GM12878 (cell line): ENCODE data around the gene TACR1. TPM values are rescaled to one million over a fixed set of nuclear protein-coding genes. Genes with fewer than 3 reads are reported as not detected.

Source experiments
- ATAC-seq: fragments of 200-7000 bp; cut with Tn5 transposase; 3 replicates; pipeline ENCODE4 v1.9.1; 2020; ENCODE audit warnings: mild to moderate bottlenecking, moderate library complexity
- BruUV-seq: library from RNA; stranded (reverse); fragments of 400-500 nt; replicated peaks from 2 replicates; lab custom pipeline; 2021; lab: Mats Ljungman, UMichigan
- CTCF ChIA-PET: fragments of 300-600 bp; sonication (Branson Sonifier 250); formaldehyde crosslinking; extraction: SDS; loops from one replicate; lab custom pipeline; 2021; ENCODE audit warnings: inconsistent platforms; lab: Yijun Ruan, JAX
- POLR2A ChIA-PET: fragments of 350-600 bp; formaldehyde crosslinking; extraction: SDS; loops from one replicate; lab custom pipeline; 2021; ENCODE audit warnings: inconsistent platforms; lab: Charles Lee
- RAD21 ChIA-PET: fragments of 300-600 bp; sonication (Branson Sonifier 250); formaldehyde crosslinking; loops from one replicate; lab custom pipeline; 2023; ENCODE audit warnings: antibody characterized with exemption; ENCODE audit not compliant: unreplicated experiment; lab: Charles Lee
- SMC1A ChIA-PET: fragments of 300-600 bp; sonication (Branson Sonifier 250); formaldehyde crosslinking; loops from one replicate; lab custom pipeline; 2023; ENCODE audit not compliant: unreplicated experiment, uncharacterized antibody; lab: Charles Lee
- DNase-seq: peaks from one replicate; pipeline ENCODE4 v3.0.0-alpha.2; 2011; ENCODE audit warnings: low read depth, low spot score
- FAIRE-seq: peaks from 3 replicates; lab custom pipeline; 2011; peaks lifted over from hg19 to GRCh38; lab: Jason Lieb, UNC
- H2AFZ ChIP-seq: 2 replicates; pipeline ENCODE4 v1.6.0; 2011; ENCODE audit warnings: low read depth, low read length, control low read depth; ENCODE audit not compliant: control insufficient read depth
- H3K27ac ChIP-seq: 2 replicates; pipeline ENCODE4 v1.5.1; 2011; ENCODE audit warnings: control low read depth; ENCODE audit not compliant: control insufficient read depth, insufficient read depth
- H3K27me3 ChIP-seq, 2 experiments: replicated peaks in 1 of 2; 2 replicates each; pipeline versions ENCODE4 v1.6.0 to v1.6.1; 2011; ENCODE audit warnings: low read length in 1 of 2; ENCODE audit not compliant: control insufficient read depth in 2 of 2, insufficient read depth in 2 of 2
- H3K36me3 ChIP-seq, 2 experiments: 2 replicates each; pipeline ENCODE4 v1.5.1; 2011; ENCODE audit warnings: low read length in 1 of 2; ENCODE audit not compliant: control insufficient read depth in 2 of 2, insufficient read depth in 2 of 2
- H3K4me1 ChIP-seq: 2 replicates; pipeline ENCODE4 v1.6.1; 2011; ENCODE audit warnings: mild to moderate bottlenecking, low read length, moderate library complexity, mixed read lengths; ENCODE audit not compliant: control insufficient read depth, insufficient read depth
- H3K4me2 ChIP-seq: 2 replicates; pipeline ENCODE4 v1.6.0; 2011; ENCODE audit warnings: control low read depth; ENCODE audit not compliant: control insufficient read depth, insufficient read depth
- H3K4me3 ChIP-seq: fragments of 200-600 bp; sonication (generic); 2 replicates; pipeline ENCODE4 v1.5.1; 2016
- H3K79me2 ChIP-seq: 2 replicates; pipeline ENCODE4 v1.6.0; 2011; ENCODE audit warnings: low read length; ENCODE audit not compliant: control insufficient read depth, insufficient read depth
- H3K9ac ChIP-seq: 2 replicates; pipeline ENCODE4 v1.8.0; 2011; ENCODE audit warnings: low read length, control low read depth, mixed read lengths; ENCODE audit not compliant: control insufficient read depth, insufficient read depth
- H3K9me3 ChIP-seq: replicated peaks from 3 replicates; pipeline ENCODE4 v1.5.1; 2011; ENCODE audit warnings: mild to moderate bottlenecking, low read length; ENCODE audit not compliant: control insufficient read depth, insufficient read depth
- H4K20me1 ChIP-seq: 2 replicates; pipeline ENCODE4 v1.6.0; 2011; ENCODE audit not compliant: control insufficient read depth, insufficient read depth
- EED ChIP-seq: sonication (generic); IDR thresholded peaks from 2 replicates; pipeline ENCODE4 v1.6.1; 2016; ENCODE audit warnings: antibody characterized with exemption, low read depth
- MEF2A ChIP-seq: IDR thresholded peaks from 2 replicates; pipeline ENCODE4 v1.6.1; 2011; ENCODE audit warnings: low read depth, mild to moderate bottlenecking, low read length, moderate library complexity; ENCODE audit not compliant: insufficient read depth
- NRF1 ChIP-seq: conservative IDR thresholded peaks from 2 replicates; pipeline ENCODE4 v1.6.1; 2011; ENCODE audit warnings: mild to moderate bottlenecking, low read depth, low read length, improper control_type of control experiment
- PAX8 ChIP-seq: fragments of 450-650 bp; IDR thresholded peaks from 2 replicates; pipeline ENCODE4 v1.6.1; 2017; ENCODE audit warnings: mild to moderate bottlenecking, moderate library complexity
- SRF ChIP-seq, 2 experiments: IDR thresholded peaks; 2 replicates each; pipeline ENCODE4 v1.6.1; 2011; ENCODE audit warnings: low read depth in 2 of 2, low read length in 2 of 2, mild to moderate bottlenecking in 1 of 2, moderate library complexity in 1 of 2
- ZZZ3 ChIP-seq: IDR thresholded peaks from 2 replicates; pipeline ENCODE4 v1.6.1; 2011; ENCODE audit warnings: low read depth; ENCODE audit not compliant: control insufficient read depth, insufficient read length
- WGBS: methylation state at CpG from one replicate; pipeline ENCODE4 v1.1.6; 2016; ENCODE audit warnings: low lambda C conversion rate; ENCODE audit not compliant: insufficient replicate concordance, insufficient coverage; ENCODE audit errors: missing lambda C conversion rate; 5-methylcytosine and 5-hydroxymethylcytosine counted together
- in situ Hi-C: fragments of 300-500 bp; cut with MboI; formaldehyde crosslinking; loops from 9 replicates; pipeline ENCODE4 v1.14.3; 2018; ENCODE audit warnings: mixed read lengths
- intact Hi-C: fragments of 100-400 bp; cut with micrococcal nuclease; formaldehyde crosslinking; loops from one replicate; pipeline ENCODE4 v1.14.2; 2022; ENCODE audit not compliant: unreplicated experiment
- polyA plus RNA-seq, 11 experiments: library from polyadenylated mRNA; depleted of rRNA in 4 of 11; unstranded in 6 of 11; stranded (reverse) in 5 of 11; fragments of >200 nt; fragmentation: Nextera tagmentation in 4 of 11; fragmentation: Illumina TruSeq in 1 of 11; extraction: Ambion mirVana in 4 of 11; extraction: Trizol in 1 of 11; gene quantifications; 1 replicate in 1 of 11; 2 replicates in 10 of 11; pipeline versions ENCODE4 v1.2.1 to v1.2.3, GENCODE V29; 2011 to 2016; ENCODE audit warnings: inconsistent platforms in 2 of 11, missing spikeins in 2 of 11, low read depth in 1 of 11
- total RNA-seq, 4 experiments: library from RNA; depleted of rRNA in 3 of 4; stranded (reverse); fragments of >200 nt in 3 of 4; fragmentation: Illumina TruSeq in 1 of 4; extraction: Trizol in 1 of 4; gene quantifications; 2 replicates each; pipeline versions ENCODE4 v1.2.1 to v1.2.3, GENCODE V29; 2013 to 2021
- TF ChIP-seq, protein P1 (sequence below): fragments of 450-650 bp; formaldehyde crosslinking; IDR thresholded peaks from 2 replicates; pipeline ENCODE4 v1.4.0; 2020; ENCODE audit warnings: mild to moderate bottlenecking, moderate library complexity
- TF ChIP-seq, protein P2 (sequence below): fragments of 450-650 bp; formaldehyde crosslinking; IDR thresholded peaks from 2 replicates; pipeline ENCODE4 v1.5.0; 2022; ENCODE audit warnings: mild to moderate bottlenecking, missing genetic modification characterization

The TACR1 gene
- total and polyA plus RNA-seq, 10 of the 15 experiments (the other 5 are each of a cell fraction or from before 2014, with no cell fraction given), result 0.04 to 1.4 (median 0.15) TPM

DNA sequence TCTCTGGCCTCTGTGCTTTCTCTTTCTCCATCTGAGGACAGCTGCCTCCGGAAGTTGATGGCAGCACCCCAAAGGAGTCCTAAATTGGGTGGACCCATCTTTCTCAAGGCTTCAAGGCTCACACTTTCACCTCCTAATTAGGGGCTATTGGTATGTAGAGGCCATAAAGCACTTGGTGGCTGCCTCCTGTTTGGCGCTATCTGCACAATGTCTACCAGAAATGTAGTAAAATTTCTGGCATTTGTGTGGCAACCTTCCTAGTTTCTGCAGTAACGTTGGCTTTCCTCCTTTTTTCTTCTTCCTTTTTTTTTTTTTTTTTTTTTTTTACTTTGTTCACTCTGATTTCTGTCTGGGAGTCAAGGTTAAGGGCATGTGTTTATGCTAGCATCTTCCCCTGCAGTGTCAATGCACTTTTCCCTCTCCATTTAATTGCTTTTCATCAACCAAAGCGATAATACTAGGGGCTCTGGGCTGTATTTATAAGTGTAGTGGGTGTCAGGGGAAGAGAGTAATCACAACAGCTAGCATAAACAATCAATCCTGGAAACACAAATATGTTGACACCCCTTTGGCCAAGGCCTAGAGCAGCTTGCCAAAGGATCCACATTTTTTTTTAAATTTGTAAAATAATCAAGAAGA lies 86.0 kb downstream of the TACR1 start:
- Histone ChIP-seq H3K27me3 (no peaks in the 10 kb centered on the region), H3K9me3 (no peaks in the 10 kb centered on the region), H3K4me3 (no peak overlapping the region), H2AFZ (no peak overlapping the region), H3K36me3 (no peaks in the 10 kb centered on the region), H4K20me1 (no peaks in the 10 kb centered on the region), H3K9ac (no peak overlapping the region), H3K27ac (no peak overlapping the region), H3K4me1 (no peaks in the 10 kb centered on the region), H3K4me2 (no peak overlapping the region), H3K79me2 (no peaks in the 10 kb centered on the region)
- no peak for ATAC-seq
- FAIRE-seq, result no peak
- no TSS peak for BruUV-seq
- intact Hi-C loops, result no loop called here
- CTCF ChIA-PET, result interaction anchor here (1.2 kb wide), 1 partner anchor 17 kb away, joined by 3 read pairs; no protein-coding TSS in a partner anchor
- RAD21 ChIA-PET, result no interaction called here
- WGBS, result 41% methylated on average over 4 of the region's 4 CpGs
- SMC1A ChIA-PET, result interaction anchor here (0.8 to 1.3 kb wide), 4 partner anchors 8 to 56 kb away, joined by 3 to 5 read pairs (median 3); no protein-coding TSS in a partner anchor
- no peak for TF ChIP-seq ZZZ3
- POLR2A ChIA-PET, result no interaction called here
- in situ Hi-C loops, result no loop called here
- DNase-seq, result no peak

DNA sequence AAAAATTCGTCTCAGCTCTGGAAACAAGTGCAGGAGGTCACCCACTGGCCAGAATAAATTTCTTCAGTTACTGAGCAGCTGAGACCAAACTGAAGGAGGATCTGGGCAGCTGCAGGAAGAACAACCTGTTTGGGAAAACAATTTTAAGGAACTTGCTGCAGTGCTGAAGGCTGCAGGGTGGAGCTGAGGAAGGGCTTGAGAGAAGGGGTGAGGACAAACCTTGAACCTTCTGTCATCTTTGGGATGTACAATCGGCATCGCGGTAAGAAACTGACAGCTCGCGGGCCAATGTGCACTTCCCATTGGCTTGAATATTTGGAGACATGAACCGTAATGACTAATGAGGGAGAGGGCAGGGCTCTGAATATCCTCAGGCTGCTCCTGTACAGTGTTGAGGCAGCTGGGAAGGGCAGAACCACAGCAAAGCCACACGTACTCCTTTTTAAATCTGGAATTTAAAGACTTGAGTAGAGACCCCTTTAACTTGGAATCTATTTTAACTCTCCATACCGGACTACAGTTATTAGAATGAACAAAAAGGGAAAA lies 90.3 kb downstream of the TACR1 start:
- peak; percentile 18 for FAIRE-seq
- CTCF ChIA-PET, result interaction anchor here (0.9 to 1.1 kb wide), 4 partner anchors 10 to 499 kb away, joined by 3 to 5 read pairs (median 4); no protein-coding TSS in a partner anchor
- TF ChIP-seq, protein P1, sequence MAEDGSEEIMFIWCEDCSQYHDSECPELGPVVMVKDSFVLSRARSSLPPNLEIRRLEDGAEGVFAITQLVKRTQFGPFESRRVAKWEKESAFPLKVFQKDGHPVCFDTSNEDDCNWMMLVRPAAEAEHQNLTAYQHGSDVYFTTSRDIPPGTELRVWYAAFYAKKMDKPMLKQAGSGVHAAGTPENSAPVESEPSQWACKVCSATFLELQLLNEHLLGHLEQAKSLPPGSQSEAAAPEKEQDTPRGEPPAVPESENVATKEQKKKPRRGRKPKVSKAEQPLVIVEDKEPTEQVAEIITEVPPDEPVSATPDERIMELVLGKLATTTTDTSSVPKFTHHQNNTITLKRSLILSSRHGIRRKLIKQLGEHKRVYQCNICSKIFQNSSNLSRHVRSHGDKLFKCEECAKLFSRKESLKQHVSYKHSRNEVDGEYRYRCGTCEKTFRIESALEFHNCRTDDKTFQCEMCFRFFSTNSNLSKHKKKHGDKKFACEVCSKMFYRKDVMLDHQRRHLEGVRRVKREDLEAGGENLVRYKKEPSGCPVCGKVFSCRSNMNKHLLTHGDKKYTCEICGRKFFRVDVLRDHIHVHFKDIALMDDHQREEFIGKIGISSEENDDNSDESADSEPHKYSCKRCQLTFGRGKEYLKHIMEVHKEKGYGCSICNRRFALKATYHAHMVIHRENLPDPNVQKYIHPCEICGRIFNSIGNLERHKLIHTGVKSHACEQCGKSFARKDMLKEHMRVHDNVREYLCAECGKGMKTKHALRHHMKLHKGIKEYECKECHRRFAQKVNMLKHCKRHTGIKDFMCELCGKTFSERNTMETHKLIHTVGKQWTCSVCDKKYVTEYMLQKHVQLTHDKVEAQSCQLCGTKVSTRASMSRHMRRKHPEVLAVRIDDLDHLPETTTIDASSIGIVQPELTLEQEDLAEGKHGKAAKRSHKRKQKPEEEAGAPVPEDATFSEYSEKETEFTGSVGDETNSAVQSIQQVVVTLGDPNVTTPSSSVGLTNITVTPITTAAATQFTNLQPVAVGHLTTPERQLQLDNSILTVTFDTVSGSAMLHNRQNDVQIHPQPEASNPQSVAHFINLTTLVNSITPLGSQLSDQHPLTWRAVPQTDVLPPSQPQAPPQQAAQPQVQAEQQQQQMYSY (CRISPR knock-in tag), result no peak
- TF ChIP-seq PAX8 (no peak), SRF (IDR thresholded peaks at IDR 0.05; ENCODE audit: low read depth in 2 of 2, low read length in 2 of 2) (no peak), EED (no peak), NRF1 (no peak), MEF2A (no peak)
- TF ChIP-seq, protein P2, sequence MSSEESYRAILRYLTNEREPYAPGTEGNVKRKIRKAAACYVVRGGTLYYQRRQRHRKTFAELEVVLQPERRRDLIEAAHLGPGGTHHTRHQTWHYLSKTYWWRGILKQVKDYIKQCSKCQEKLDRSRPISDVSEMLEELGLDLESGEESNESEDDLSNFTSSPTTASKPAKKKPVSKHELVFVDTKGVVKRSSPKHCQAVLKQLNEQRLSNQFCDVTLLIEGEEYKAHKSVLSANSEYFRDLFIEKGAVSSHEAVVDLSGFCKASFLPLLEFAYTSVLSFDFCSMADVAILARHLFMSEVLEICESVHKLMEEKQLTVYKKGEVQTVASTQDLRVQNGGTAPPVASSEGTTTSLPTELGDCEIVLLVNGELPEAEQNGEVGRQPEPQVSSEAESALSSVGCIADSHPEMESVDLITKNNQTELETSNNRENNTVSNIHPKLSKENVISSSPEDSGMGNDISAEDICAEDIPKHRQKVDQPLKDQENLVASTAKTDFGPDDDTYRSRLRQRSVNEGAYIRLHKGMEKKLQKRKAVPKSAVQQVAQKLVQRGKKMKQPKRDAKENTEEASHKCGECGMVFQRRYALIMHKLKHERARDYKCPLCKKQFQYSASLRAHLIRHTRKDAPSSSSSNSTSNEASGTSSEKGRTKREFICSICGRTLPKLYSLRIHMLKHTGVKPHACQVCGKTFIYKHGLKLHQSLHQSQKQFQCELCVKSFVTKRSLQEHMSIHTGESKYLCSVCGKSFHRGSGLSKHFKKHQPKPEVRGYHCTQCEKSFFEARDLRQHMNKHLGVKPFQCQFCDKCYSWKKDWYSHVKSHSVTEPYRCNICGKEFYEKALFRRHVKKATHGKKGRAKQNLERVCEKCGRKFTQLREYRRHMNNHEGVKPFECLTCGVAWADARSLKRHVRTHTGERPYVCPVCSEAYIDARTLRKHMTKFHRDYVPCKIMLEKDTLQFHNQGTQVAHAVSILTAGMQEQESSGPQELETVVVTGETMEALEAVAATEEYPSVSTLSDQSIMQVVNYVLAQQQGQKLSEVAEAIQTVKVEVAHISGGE (CRISPR knock-in tag), result no peak

More for the DNA sequence above, 90.3 kb downstream of the TACR1 start:
- 67% methylated on average over 9 of the region's 9 CpGs for whole genome bisulfite sequencing
- RAD21 ChIA-PET, result interaction anchor here (1.2 to 1.8 kb wide), 2 partner anchors 9 to 12 kb away, joined by 3 to 5 read pairs; no protein-coding TSS in a partner anchor
- POLR2A ChIA-PET, result no interaction called here
- Histone ChIP-seq H3K27ac (no peak overlapping the region), H2AFZ (no peak overlapping the region), H3K4me2 (no peak overlapping the region), H3K79me2 (no peaks in the 10 kb centered on the region), H3K9ac (no peak overlapping the region), H3K9me3 (no peaks in the 10 kb centered on the region), H3K27me3 (no peaks in the 10 kb centered on the region), H3K36me3 (no peaks in the 10 kb centered on the region), H3K4me1 (no peaks in the 10 kb centered on the region), H4K20me1 (no peaks in the 10 kb centered on the region), H3K4me3 (no peak overlapping the region)
- intact Hi-C loops (no loop called here), in situ Hi-C loops (no loop called here)
- ATAC-seq (peak; percentile 24; the same call in 2 of the 3 replicates), DNase-seq (no peak)
- no TSS peak for BruUV-seq
- SMC1A ChIA-PET, result interaction anchor here (0.6 to 1.8 kb wide), 5 partner anchors 9 to 499 kb away, joined by 3 to 7 read pairs (median 3); no protein-coding TSS in a partner anchor
